HUES64 (cell line): Measurements from ENCODE around the gene TMCO1.
"Not testable (repeated sequence)": the region's sequence is repeated elsewhere in the genome, so short reads cannot be mapped to it uniquely, and the experiment has no call there.

Experiments used
- H3K27ac ChIP-seq: 2 replicates; pipeline ENCODE4 v1.7.0; 2013; ENCODE audit warnings: low read depth, low read length, inconsistent platforms
- H3K27me3 ChIP-seq: 2 replicates; pipeline ENCODE4 v1.6.1; 2013; ENCODE audit warnings: mild to moderate bottlenecking, low read length; ENCODE audit not compliant: insufficient read depth
- H3K36me3 ChIP-seq: 2 replicates; pipeline ENCODE4 v1.6.1; 2013; ENCODE audit warnings: mild to moderate bottlenecking, low read length; ENCODE audit not compliant: insufficient read depth
- H3K4me1 ChIP-seq: 2 replicates; pipeline ENCODE4 v1.6.1; 2013; ENCODE audit warnings: mild to moderate bottlenecking, low read length, moderate library complexity; ENCODE audit not compliant: insufficient read depth
- H3K4me3 ChIP-seq: 2 replicates; pipeline ENCODE4 v1.5.1; 2013; ENCODE audit warnings: mild to moderate bottlenecking, low read length, moderate library complexity
- H3K9ac ChIP-seq: 2 replicates; pipeline ENCODE4 v1.6.1; 2013; ENCODE audit warnings: mild to moderate bottlenecking, low read depth, low read length
- H3K9me3 ChIP-seq: 2 replicates; pipeline ENCODE4 v1.6.1; 2013; ENCODE audit warnings: low read depth, low read length; ENCODE audit not compliant: insufficient read depth
- WGBS: fragments of 150-250, 120-280 bp; methylation state at CpG from one replicate; pipeline ENCODE4 v1.1.7; 2013; ENCODE audit warnings: missing lambda C conversion rate; 5-methylcytosine and 5-hydroxymethylcytosine counted together

TMCO1 gene

GRCh38 chr1:165683848-165684485, 84.7 kb downstream of the TMCO1 start:
- H3K4me3 ChIP-seq = no peak overlapping the region
- no peaks in the 10 kb centered on the region for H3K9me3 ChIP-seq
- H3K36me3 ChIP-seq = peaks cover 66% of the 10 kb centered on the region
- no CpG with 5 or more reads among the region's 1 CpG for WGBS
- no peaks in the 10 kb centered on the region for H3K4me1 ChIP-seq
- H3K9ac ChIP-seq = no peak overlapping the region
- no peaks in the 10 kb centered on the region for H3K27me3 ChIP-seq
- no peak overlapping the region for H3K27ac ChIP-seq

GRCh38 chr1:165680773-165681172, 87.9 kb downstream of the TMCO1 start:
- peaks cover 73% of the 10 kb centered on the region for H3K36me3 ChIP-seq
- H3K9ac ChIP-seq, H3K27me3 ChIP-seq, H3K4me3 ChIP-seq, H3K4me1 ChIP-seq, H3K9me3 ChIP-seq, H3K27ac ChIP-seq: not testable (repeated sequence)
- WGBS = 97% methylated on average over 3 of the region's 4 CpGs

- no peak overlapping the region for H3K27ac ChIP-seq
- 95% methylated on average over 2 of the region's 2 CpGs for WGBS
- no peaks in the 10 kb centered on the region for H3K4me1 ChIP-seq
- H3K9me3 ChIP-seq = peaks cover 5% of the 10 kb centered on the region; the same call in 1 of the 2 replicates
- H3K36me3 ChIP-seq = peaks cover 74% of the 10 kb centered on the region
- no peaks in the 10 kb centered on the region for H3K27me3 ChIP-seq
- H3K9ac ChIP-seq = no peak overlapping the region
- no peak overlapping the region for H3K4me3 ChIP-seq
Observed at GRCh38 chr1:165680303-165680702, 88.4 kb downstream of the TMCO1 start.

- peaks cover 75% of the 10 kb centered on the region for H3K36me3 ChIP-seq
- 100% methylated on average over 1 of the region's 1 CpG for WGBS
Observed at GRCh38 chr1:165679282-165680036, 89.2 kb downstream of the TMCO1 start.

GRCh38 chr1:165678509-165678908, 90.2 kb downstream of the TMCO1 start:
- H3K9ac ChIP-seq = no peak overlapping the region
- H3K27me3 ChIP-seq = no peaks in the 10 kb centered on the region
- peaks cover 5% of the 10 kb centered on the region; the same call in 1 of the 2 replicates for H3K9me3 ChIP-seq
- H3K36me3 ChIP-seq = peaks cover 74% of the 10 kb centered on the region
- no peaks in the 10 kb centered on the region for H3K4me1 ChIP-seq
- 0% methylated on average over 1 of the region's 2 CpGs for WGBS
- H3K4me3 ChIP-seq = no peak overlapping the region
- H3K27ac ChIP-seq = no peak overlapping the region

More at GRCh38 chr1:165679282-165680036, 89.2 kb downstream of the TMCO1 start:
- Histone ChIP-seq H3K9ac (no peak overlapping the region), H3K27ac (no peak overlapping the region), H3K27me3 (no peaks in the 10 kb centered on the region), H3K4me3 (no peak overlapping the region), H3K4me1 (no peaks in the 10 kb centered on the region), H3K9me3 (peaks cover 5% of the 10 kb centered on the region; the same call in 1 of the 2 replicates)
